Motor neuron (in vitro differentiated cells): ENCODE results near the gene PIP. TPM values are rescaled to one million over a fixed set of nuclear protein-coding genes. Genes with fewer than 3 reads are reported as not detected.
"Not testable (repeated sequence)": the region's sequence is repeated elsewhere in the genome, so short reads cannot be mapped to it uniquely, and the experiment has no call there.

Experiments
- ATAC-seq, 8 experiments: fragments of 200-7000 bp; cut with Tn5 transposase; replicated peaks in 6 of 8; 2 replicates each; pipeline ENCODE4 v1.8.0; 2021; ENCODE audit warnings: mild to moderate bottlenecking in 8 of 8, moderate library complexity in 8 of 8
- H3K27ac ChIP-seq, 2 donors: fragments of 250-450 bp; sonication (Bioruptor Pico); 2 replicates each; pipeline ENCODE4 v1.9.0; 2021; ENCODE audit warnings: antibody characterized with exemption in 2 of 2, mild to moderate bottlenecking in 2 of 2, moderate library complexity in 1 of 2
- H3K4me1 ChIP-seq, 2 donors: fragments of 250-450 bp; sonication (Bioruptor Pico); replicated peaks in 1 of 2; 2 replicates each; pipeline ENCODE4 v1.6.1; 2021; ENCODE audit warnings: antibody characterized with exemption in 2 of 2, mild to moderate bottlenecking in 2 of 2, moderate library complexity in 1 of 2
- H3K4me3 ChIP-seq, 5 donors: fragments of 250-450 bp; sonication (Bioruptor Pico); 2 replicates each; pipeline ENCODE4 v1.9.0; 2021; ENCODE audit warnings: antibody characterized with exemption in 5 of 5, mild to moderate bottlenecking in 5 of 5, moderate library complexity in 4 of 5
- WGBS, 10 experiments: fragments of 450-650 bp; shearing (Covaris generic); methylation state at CpG; one replicate each; pipeline ENCODE4 v1.0.0; 2022; 5-methylcytosine and 5-hydroxymethylcytosine counted together
- in situ Hi-C, 9 experiments: fragments of 400-800 bp; cut with MboI; loops; one replicate each; pipeline ENCODE4 v1.15.0; 2021; ENCODE audit warnings: low sequenced_read_pairs in 9 of 9, low pct_unique_long_range_greater_than_20kb in 2 of 9; ENCODE audit not compliant: unreplicated experiment in 9 of 9
- total RNA-seq, 8 experiments: library from RNA; unstranded; fragments of 300-600 nt; gene quantifications; 2 replicates each; pipeline versions ENCODE4 v1.2.3 to v1.2.4, GENCODE V29; 2022

Gene PIP
- total RNA-seq, 8 experiments from 2014 or later: not detected

DNA sequence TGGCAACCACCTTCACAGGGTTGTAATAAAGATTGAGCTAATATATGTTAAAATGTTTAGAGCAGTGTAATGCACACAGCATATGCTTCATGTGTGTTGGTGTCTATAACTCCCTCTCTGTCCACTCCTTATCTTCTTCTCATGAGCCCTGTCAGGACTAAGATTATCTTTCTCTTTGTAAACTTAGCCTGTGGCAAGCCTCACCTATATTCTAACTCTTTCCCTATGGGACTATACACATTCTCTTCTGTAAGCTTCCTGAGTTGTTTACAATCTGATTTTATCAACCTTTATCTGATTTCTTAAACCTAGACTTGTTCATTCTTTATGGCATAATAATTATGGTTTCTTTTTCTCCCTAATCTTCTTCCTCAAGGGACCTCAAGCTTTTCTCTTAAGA lies 2.4 kb upstream of the PIP start:
- Histone ChIP-seq H3K27ac (no peak overlapping the region), H3K4me1 (no peaks in the 10 kb centered on the region), H3K4me3 (no peak overlapping the region)
- no peak for ATAC-seq
- in situ Hi-C loops: no loop called here

DNA sequence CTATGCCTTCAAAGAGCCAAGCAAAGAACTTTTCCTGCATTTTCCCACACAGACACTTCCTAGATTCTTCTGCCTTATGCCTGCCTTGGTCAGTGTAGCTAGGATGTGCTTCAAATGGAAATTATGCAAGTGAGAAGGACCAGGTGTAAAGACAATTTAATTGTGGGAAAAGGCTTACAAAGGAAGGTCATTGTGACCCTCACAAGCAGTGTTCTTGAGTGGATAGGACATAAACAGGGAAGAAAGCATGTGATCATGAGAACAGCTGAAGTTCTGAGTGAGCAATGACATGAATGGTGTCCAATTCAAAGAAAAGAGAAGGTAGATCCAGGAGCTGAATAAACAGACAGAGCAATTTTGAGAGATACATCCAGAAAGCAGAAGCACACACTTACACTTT lies 1.3 kb upstream of the PIP start:
- no peak overlapping the region for H3K4me3 ChIP-seq
- H3K27ac ChIP-seq: no peak overlapping the region
- in situ Hi-C loops: no loop called here
- ATAC-seq: no peak
- H3K4me1 ChIP-seq: no peaks in the 10 kb centered on the region

DNA sequence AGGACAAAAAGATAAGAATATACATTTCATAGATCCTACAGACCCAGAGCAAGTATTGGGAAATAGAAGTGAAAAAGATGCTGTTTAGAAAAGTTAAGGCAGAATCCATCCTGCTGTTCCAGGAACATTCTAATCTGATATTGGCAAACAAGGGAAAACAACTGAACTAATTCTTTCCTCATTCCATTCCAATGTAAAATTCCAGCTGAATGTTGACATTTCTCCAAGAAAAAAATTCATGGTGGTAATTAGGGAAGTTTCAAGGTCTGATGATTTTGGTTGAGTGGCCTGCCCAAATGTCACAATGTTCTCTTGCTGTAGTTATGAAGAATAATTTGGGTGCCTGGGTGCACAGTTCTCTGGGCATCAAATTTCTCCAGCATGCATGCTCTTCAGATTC lies 15.2 kb downstream of the PIP start:
- in situ Hi-C loops: no loop called here
- H3K4me1 ChIP-seq: no peaks in the 10 kb centered on the region
- H3K4me3 ChIP-seq: no peak overlapping the region
- H3K27ac ChIP-seq: no peak overlapping the region
- ATAC-seq: no peak

DNA sequence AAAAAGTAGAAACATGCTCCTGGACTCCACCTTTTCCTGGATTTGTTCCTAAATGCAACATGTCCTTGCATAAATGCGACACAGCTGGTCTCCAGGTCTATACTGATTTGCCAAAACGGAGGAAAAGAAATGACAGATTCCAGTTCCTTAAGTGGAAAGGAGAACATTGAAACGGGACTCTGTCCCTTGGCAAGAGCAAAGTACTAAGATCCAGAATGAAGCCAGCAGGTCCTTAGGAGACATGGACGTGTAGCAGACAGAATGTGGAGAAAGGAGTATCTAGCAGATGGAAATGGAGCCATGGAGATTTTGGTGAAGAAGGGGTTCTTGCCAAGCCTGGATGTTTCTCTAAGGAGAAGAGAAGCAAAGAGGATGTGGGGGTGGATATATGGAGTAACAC lies 16.2 kb downstream of the PIP start:
- 0 to 59% (median 40%) methylated on average over 1 to 4 of the region's 4 CpGs; no CpG with 5 or more reads in 3 of the 10 experiments for WGBS, 10 experiments

DNA sequence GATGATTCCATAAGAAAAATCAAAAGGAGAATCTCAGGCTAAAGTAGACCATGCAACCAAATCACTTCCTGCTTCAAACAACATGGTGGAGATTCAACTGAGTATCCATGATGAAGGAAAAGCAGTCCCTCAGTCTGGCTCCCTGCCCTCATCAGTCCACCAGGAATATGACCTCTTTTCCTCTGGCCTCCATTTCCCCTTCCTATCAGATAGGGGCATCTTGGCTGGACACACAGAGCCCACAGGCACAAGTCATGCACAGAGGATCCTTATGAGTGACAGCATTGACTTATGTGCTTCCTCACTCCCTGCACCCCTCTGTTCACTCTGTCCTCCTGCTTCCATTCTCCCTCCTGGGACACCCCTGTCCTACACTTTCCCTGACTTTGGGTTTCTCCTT lies 16.8 kb downstream of the PIP start:
- in situ Hi-C loops: no loop called here
- no peaks in the 10 kb centered on the region for H3K4me1 ChIP-seq
- no peak overlapping the region for H3K4me3 ChIP-seq
- H3K27ac ChIP-seq: no peak overlapping the region
- ATAC-seq: no peak

More for the DNA sequence above, 16.2 kb downstream of the PIP start:
- in situ Hi-C loops: no loop called here
- Histone ChIP-seq H3K27ac (no peak overlapping the region), H3K4me3 (no peak overlapping the region), H3K4me1 (no peaks in the 10 kb centered on the region)
- no peak for ATAC-seq

DNA sequence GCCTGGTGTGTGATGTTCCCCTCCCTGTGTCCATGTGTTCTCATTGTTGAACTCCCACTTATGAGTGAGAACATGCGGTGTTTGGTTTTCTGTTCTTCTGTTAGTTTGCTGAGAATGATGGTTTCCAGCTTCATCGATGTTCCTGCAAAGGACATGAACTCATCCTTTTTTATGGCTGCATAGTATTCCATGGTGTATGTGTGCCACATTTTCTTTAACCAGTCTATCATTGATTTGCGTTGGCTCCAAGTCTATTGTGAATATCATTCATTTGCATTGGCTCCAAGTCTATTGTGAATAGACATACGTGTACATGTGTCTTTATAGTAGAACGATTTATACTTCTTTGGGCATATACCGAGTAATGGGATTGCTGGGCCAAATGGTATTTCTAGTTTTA lies 18.8 kb downstream of the PIP start:
- H3K4me1 ChIP-seq, H3K27ac ChIP-seq, in situ Hi-C loops, H3K4me3 ChIP-seq, ATAC-seq: not testable (repeated sequence)
- WGBS, 10 experiments: 12 to 96% (median 80%) methylated on average over 1 to 6 of the region's 6 CpGs

DNA sequence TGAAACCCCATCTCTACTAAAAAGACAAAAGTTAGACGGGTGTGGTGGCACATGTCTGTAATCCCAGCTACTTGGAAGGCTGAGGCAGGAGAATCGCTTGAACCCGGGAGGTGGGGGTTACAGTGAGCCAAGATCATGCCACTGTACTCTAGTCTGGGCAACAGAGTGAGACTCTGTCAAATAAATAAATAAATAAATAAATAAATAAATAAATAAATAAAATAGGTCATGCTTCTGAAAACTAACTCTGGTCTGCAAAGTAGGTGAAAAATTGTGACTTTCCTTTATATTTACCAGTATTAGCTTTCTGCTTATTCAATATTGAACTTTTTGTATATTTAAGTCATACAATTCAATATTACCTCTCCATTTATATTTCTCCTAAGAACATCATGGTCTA lies 26.7 kb downstream of the PIP start:
- H3K27ac ChIP-seq, H3K4me3 ChIP-seq, ATAC-seq, H3K4me1 ChIP-seq, in situ Hi-C loops: not testable (repeated sequence)
- WGBS, 10 experiments: 0 to 87% (median 47%) methylated on average over 1 to 3 of the region's 3 CpGs; no CpG with 5 or more reads in 4 of the 10 experiments

DNA sequence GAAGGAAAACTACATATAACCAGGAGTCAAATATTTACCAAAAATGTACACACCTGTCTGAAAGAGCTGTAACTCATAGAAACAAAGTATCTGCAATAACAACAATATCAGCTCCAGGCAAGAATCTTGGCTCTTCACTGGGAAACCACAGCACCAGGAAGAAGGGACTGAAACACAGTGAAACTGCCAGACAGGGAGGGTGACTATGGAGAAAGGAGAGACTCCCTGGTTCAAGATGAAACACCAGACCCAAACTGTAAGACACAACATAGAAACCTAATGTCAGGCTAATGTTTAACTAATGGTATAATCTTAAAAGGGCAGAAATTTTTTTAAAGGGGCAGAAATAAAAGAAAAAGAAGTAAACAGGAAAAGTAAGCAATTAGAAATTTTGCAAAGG lies 39.8 kb downstream of the PIP start:
- Histone ChIP-seq H3K4me1 (no peaks in the 10 kb centered on the region), H3K4me3 (no peak overlapping the region), H3K27ac (no peak overlapping the region)
- no peak for ATAC-seq
- in situ Hi-C loops: no loop called here

DNA sequence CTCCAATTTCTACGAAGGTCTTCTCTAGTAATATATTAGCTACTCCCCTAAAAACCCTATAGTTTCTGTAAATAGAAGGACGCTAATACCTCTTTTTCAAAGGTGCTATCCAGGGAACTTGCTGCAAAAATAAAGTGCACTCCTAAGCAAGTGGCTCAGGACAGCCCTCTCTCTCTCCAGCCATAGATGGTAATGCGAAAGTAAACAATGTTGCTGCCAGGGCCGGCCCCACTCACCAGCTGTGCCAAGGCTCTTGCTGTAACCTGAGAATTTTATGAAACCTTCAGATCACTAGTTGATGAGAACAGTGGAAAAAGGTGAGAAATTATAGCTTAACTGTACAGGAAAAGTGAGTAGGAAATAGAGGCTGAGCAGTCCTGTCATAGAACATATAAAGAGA lies 40.5 kb downstream of the PIP start:
- no peak overlapping the region for H3K27ac ChIP-seq
- peak in 1 of 8 experiments; percentile 62 for ATAC-seq
- no peaks in the 10 kb centered on the region for H3K4me1 ChIP-seq
- in situ Hi-C loops: no loop called here
- H3K4me3 ChIP-seq: no peak overlapping the region
- 0 to 100% (median 56%) methylated on average over 1 to 4 of the region's 4 CpGs; no CpG with 5 or more reads in 1 of the 10 experiments for WGBS, 10 experiments

DNA sequence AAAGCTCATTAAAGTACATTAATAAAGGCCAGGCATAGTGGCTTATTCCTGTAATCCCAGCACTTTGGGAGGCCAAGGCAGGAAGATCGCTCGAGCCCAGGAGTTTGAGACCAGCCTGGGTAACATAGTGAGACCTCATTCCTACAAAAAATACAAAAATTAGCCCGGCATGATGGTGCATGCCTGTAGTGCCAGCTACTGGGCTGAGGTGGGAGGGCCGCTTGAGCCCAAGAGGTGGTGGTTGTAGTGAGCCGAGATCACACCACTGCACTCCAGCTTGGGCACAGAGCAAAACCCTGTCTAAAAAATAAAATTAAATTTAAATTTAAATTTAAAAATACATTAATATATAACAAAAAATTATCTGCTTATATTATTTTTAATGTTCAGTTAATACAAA lies 44.3 kb downstream of the PIP start:
- Histone ChIP-seq H3K4me3 (no peak overlapping the region), H3K4me1 (no peaks in the 10 kb centered on the region), H3K27ac (no peak overlapping the region)
- 17 to 96% (median 89%) methylated on average over 2 to 4 of the region's 5 CpGs; no CpG with 5 or more reads in 3 of the 10 experiments for WGBS, 10 experiments
- in situ Hi-C loops: no loop called here
- ATAC-seq: no peak

DNA sequence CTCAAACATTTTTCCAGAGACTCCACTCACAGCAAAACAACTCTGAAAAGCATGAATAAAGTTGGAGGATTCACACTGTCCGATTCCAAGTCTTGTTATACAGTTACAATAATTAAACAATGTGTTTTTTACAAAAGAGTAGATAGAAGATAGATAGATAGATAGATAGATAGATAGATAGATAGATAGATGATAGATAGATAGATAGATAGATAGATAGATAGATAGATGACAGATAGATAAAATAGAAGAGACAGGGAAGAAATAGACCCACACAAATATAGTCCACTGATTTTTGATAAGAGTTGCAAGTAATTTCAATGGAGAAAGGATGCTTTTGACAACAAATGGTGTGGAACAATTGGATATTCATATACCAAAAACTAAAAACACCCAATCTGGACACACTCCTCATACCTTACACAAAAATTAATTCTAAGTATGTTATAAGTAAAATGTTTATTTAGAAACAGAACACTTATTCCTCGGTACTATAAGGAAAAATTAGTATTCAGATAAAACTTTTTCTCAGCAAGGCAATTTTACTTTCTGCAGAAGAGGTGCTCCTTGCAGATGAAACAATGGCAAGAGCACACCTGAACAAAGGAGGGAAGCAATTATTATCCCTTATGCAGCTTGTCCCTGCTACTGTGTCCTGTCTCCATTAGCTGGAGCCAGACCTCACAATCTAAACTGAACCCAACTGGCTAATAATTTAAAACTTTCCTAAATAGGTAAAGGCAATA lies 45.7 kb downstream of the PIP start:
- Histone ChIP-seq H3K4me1 (no peaks in the 10 kb centered on the region), H3K4me3 (no peak overlapping the region), H3K27ac (no peak overlapping the region)
- ATAC-seq: no peak
- 0 to 100% (median 69%) methylated on average over 1 to 2 of the region's 2 CpGs for WGBS, 10 experiments
- in situ Hi-C loops: no loop called here

DNA sequence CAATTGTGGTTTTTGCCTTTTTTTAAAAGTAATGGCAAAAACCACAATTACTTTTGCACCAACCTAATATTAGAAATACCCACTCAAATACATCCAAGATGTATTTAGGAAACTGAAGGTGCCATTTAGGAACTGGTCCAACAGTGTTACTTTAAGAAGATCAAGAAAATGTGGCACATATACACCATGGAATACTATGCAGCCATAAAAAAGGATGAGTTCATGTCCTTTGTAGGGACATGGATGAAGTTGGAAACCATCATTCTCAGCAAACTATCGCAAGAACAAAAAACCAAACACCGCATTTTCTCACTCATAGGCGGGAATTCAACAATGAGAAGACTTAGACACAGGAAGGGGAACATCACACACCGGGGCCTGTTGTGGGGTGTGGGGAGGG lies 48.9 kb downstream of the PIP start:
- ATAC-seq, H3K27ac ChIP-seq, in situ Hi-C loops, H3K4me1 ChIP-seq, H3K4me3 ChIP-seq: not testable (repeated sequence)
- 4 to 100% (median 92%) methylated on average over 2 to 3 of the region's 4 CpGs; no CpG with 5 or more reads in 6 of the 10 experiments for WGBS, 10 experiments

DNA sequence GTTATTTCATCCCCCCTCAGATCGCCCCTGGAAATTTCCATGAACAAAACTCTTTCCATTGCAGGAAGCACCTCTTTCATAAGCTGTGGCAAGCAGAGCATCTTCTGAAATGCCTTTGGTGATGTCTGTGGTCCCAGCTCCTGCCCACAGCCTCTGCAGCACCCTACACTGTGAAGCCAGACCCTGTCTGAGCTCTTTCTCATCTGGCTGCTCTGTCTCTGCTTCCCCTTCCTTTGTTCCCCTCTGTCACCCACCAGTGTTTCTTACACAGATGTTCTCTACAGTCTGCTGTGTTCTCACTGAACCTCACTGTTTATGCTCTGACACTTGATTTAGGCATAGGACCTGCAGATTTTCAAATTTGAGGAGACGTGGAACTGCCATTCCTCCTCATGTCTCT lies 49.5 kb downstream of the PIP start:
- WGBS, 10 experiments: 0 to 83% (median 68%) methylated on average over 1 to 2 of the region's 2 CpGs; no CpG with 5 or more reads in 5 of the 10 experiments

DNA sequence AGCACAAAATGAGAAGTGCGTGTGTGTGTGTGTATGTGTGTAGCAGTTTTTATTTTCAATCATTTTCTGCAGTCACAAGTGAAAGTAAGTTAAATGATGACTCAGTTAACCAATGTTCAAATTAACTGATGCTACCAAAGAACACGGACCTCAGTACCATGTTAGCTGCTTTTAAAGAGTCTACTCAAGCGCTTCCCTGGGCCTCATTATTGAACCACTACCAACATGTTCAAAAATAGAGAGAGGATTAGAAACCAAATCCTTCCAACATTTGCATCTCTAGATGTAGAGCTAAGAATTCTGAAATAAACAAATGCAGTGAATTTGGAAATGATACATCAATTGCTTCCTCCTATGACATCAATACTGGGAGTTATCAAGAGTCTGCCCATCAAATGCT lies 51.1 kb downstream of the PIP start, which contains the start of gene TAS2R39:
TAS2R39 (plus strand) TSS at position 396 of the 400 bp plus-strand sequence; CDS start at position 396, 0 bp downstream.
- ATAC-seq: no peak
- in situ Hi-C loops: no loop called here
- WGBS, 10 experiments: 0 to 100% (median 62%) methylated on average over 1 to 3 of the region's 3 CpGs; no CpG with 5 or more reads in 2 of the 10 experiments
- H3K4me1 ChIP-seq: no peaks in the 10 kb centered on the region
- no peak within 1 kb of the TSS for H3K4me3 ChIP-seq
- no peak within 1 kb of the TSS for H3K27ac ChIP-seq

More for the DNA sequence above, 49.5 kb downstream of the PIP start:
- no peak overlapping the region for H3K27ac ChIP-seq
- in situ Hi-C loops: no loop called here
- ATAC-seq: no peak
- no peaks in the 10 kb centered on the region for H3K4me1 ChIP-seq
- no peak overlapping the region for H3K4me3 ChIP-seq
